Measurements from ENCODE around the gene HIVEP3.

DNA sequence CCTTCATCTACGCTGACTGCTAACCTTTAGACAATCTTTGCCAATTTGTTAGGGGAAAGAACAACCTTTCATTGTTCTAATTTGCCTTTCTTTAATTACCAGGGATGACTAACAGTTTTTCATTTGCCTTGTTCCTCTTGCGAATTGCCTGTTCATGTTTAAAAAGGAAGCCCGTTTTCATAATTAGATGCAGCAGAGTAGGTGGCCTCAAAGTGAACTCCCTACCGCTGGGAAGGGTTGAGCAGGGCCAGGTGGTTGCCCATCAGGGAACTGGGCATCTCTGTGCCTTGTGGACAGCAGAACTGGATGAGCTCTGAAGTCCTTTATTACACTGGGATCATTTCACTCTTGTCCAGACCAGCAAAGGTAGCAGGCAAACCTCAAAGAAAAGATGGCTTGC lies 59.0 kb downstream of the HIVEP3 start:
- TF ChIP-seq, protein P1, sequence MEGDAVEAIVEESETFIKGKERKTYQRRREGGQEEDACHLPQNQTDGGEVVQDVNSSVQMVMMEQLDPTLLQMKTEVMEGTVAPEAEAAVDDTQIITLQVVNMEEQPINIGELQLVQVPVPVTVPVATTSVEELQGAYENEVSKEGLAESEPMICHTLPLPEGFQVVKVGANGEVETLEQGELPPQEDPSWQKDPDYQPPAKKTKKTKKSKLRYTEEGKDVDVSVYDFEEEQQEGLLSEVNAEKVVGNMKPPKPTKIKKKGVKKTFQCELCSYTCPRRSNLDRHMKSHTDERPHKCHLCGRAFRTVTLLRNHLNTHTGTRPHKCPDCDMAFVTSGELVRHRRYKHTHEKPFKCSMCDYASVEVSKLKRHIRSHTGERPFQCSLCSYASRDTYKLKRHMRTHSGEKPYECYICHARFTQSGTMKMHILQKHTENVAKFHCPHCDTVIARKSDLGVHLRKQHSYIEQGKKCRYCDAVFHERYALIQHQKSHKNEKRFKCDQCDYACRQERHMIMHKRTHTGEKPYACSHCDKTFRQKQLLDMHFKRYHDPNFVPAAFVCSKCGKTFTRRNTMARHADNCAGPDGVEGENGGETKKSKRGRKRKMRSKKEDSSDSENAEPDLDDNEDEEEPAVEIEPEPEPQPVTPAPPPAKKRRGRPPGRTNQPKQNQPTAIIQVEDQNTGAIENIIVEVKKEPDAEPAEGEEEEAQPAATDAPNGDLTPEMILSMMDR (IDR thresholded peaks at IDR 0.05) = no peak
- TF ChIP-seq POLR2A (IDR thresholded peaks at IDR 0.05) = no peak
